Measurements from ENCODE around the gene KIFC1. TPM values are rescaled to one million over a fixed set of nuclear protein-coding genes. Genes with fewer than 3 reads are reported as not detected.

KIFC1 gene
- total and polyA plus RNA-seq, 2 donors (not counting 1 experiment from before 2014, with no cell fraction given), result 0.79 to 1.0 TPM

- ChIA-PET POLR2A (interaction anchor here (1.0 kb wide), 1 partner anchor 8 kb away, joined by 3 read pairs; no protein-coding TSS in a partner anchor), CTCF (interaction anchor here (1.1 to 1.4 kb wide), 2 partner anchors 13 to 21 kb away, joined by 3 read pairs; partner anchors contain the start of gene ZBTB9)
- intact Hi-C loops (cut with micrococcal nuclease), result no loop called here
- ATAC-seq (ENCODE audit: low read depth), result no peak
- no peaks in the 10 kb centered on the region for H3K9me3 ChIP-seq (ENCODE audit: control extremely low read depth in 1 of 3, control insufficient read depth in 2 of 3, insufficient read depth in 1 of 3, low read length in 2 of 3)
- H3K27me3 ChIP-seq (replicated peaks in 1 of 4; ENCODE audit: control extremely low read depth in 1 of 4, control insufficient read depth in 3 of 4, insufficient read depth in 4 of 4, low read length in 3 of 4), result no peaks in the 10 kb centered on the region
- H3K4me1 ChIP-seq (ENCODE audit: control insufficient read depth in 2 of 2, insufficient read depth in 2 of 2, low read length in 2 of 2), result peaks cover 57 to 60% of the 10 kb centered on the region in 2 donors
- peak overlapping the region in 1 of 2 donors; percentile 34 for H3K27ac ChIP-seq (ENCODE audit: low read length in 2 of 2)
- Mint-ChIP-seq H3K27me3 (no peaks in the 10 kb centered on the region), H3K4me1 (peaks cover 60% of the 10 kb centered on the region), H3K9me3 (ENCODE audit: insufficient read depth) (no peaks in the 10 kb centered on the region), H3K27ac (peak overlapping the region; percentile 90), H3K4me3 (peak overlapping the region; percentile 96)
- H3K4me2 ChIP-seq (replicated peaks; ENCODE audit: low read depth, low read length, poor library complexity, severe bottlenecking), result peak overlapping the region; percentile 98
- TF ChIP-seq CTCF (IDR thresholded peaks at IDR 0.05), result no peak
- TF ChIP-seq EZH2 (IDR thresholded peaks at IDR 0.05; ENCODE audit: borderline replicate concordance, insufficient read depth, low read depth, low read length, poor library complexity, severe bottlenecking), result no peak
- DNase-seq, result peak; percentile 56
- peaks cover 13% of the 10 kb centered on the region for H3K79me2 ChIP-seq (ENCODE audit: control insufficient read depth, insufficient read depth, low read length)
- WGBS (ENCODE audit: insufficient coverage), result no CpG with 5 or more reads among the region's 1 CpG
- peak overlapping the region in 4 of 5 experiments; percentile 50 to 72 (median 54) for H3K4me3 ChIP-seq (ENCODE audit: control extremely low read depth in 1 of 5, extremely low read depth in 1 of 5, insufficient read depth in 1 of 5, low read depth in 2 of 5, low read length in 4 of 5)
- H4K20me1 ChIP-seq (ENCODE audit: control insufficient read depth, insufficient read depth, low read length, poor library complexity, severe bottlenecking), result no peaks in the 10 kb centered on the region
- peak overlapping the region; percentile 69 for H3K9ac ChIP-seq (ENCODE audit: low read length)
- H3K36me3 ChIP-seq (replicated peaks in 1 of 2; ENCODE audit: control extremely low read depth in 1 of 2, control insufficient read depth in 1 of 2, extremely low read depth in 1 of 2, insufficient read depth in 2 of 2, low read length in 1 of 2), result peaks cover 6 to 27% of the 10 kb centered on the region in 2 experiments
- no peak overlapping the region for H2AFZ ChIP-seq (ENCODE audit: insufficient read depth, low read depth, low read length, poor library complexity, severe bottlenecking)
These were observed 41.4 kb downstream of the KIFC1 start for GRCh38 chr6:33433001-33433543.

- H3K9me3 Mint-ChIP-seq (ENCODE audit: insufficient read depth), result no peaks in the 10 kb centered on the region
- Histone ChIP-seq H4K20me1 (ENCODE audit: control insufficient read depth, insufficient read depth, low read length, poor library complexity, severe bottlenecking) (no peaks in the 10 kb centered on the region), H3K79me2 (ENCODE audit: control insufficient read depth, insufficient read depth, low read length) (peaks cover 13% of the 10 kb centered on the region), H3K27ac (ENCODE audit: low read length in 2 of 2) (peak overlapping the region; percentile 6 to 27), H3K4me2 (replicated peaks; ENCODE audit: low read depth, low read length, poor library complexity, severe bottlenecking) (peak overlapping the region; percentile 98), H3K9me3 (ENCODE audit: control extremely low read depth in 1 of 3, control insufficient read depth in 2 of 3, insufficient read depth in 1 of 3, low read length in 2 of 3) (no peaks in the 10 kb centered on the region), H3K4me3 (ENCODE audit: control extremely low read depth in 1 of 5, extremely low read depth in 1 of 5, insufficient read depth in 1 of 5, low read depth in 2 of 5, low read length in 4 of 5) (no peak overlapping the region), H3K27me3 (replicated peaks in 1 of 4; ENCODE audit: control extremely low read depth in 1 of 4, control insufficient read depth in 3 of 4, insufficient read depth in 4 of 4, low read length in 3 of 4) (no peaks in the 10 kb centered on the region), H3K36me3 (replicated peaks in 1 of 2; ENCODE audit: control extremely low read depth in 1 of 2, control insufficient read depth in 1 of 2, extremely low read depth in 1 of 2, insufficient read depth in 2 of 2, low read length in 1 of 2) (peaks cover 6 to 33% of the 10 kb centered on the region in 2 experiments), H2AFZ (ENCODE audit: insufficient read depth, low read depth, low read length, poor library complexity, severe bottlenecking) (peak overlapping the region; percentile 9), H3K4me1 (ENCODE audit: control insufficient read depth in 2 of 2, insufficient read depth in 2 of 2, low read length in 2 of 2) (peaks cover 51 to 54% of the 10 kb centered on the region in 2 donors), H3K9ac (ENCODE audit: low read length) (no peak overlapping the region)
- POLR2A ChIA-PET, result interaction anchor here (1.0 kb wide), 1 partner anchor 8 kb away, joined by 3 read pairs; no protein-coding TSS in a partner anchor
- H3K4me3 Mint-ChIP-seq, result peak overlapping the region; percentile 96
- intact Hi-C loops (cut with micrococcal nuclease), result no loop called here
- TF ChIP-seq CTCF (IDR thresholded peaks at IDR 0.05) (no peak), EZH2 (IDR thresholded peaks at IDR 0.05; ENCODE audit: borderline replicate concordance, insufficient read depth, low read depth, low read length, poor library complexity, severe bottlenecking) (no peak)
- WGBS (ENCODE audit: insufficient coverage), result 44% methylated on average over 14 of the region's 17 CpGs
- no peak for ATAC-seq (ENCODE audit: low read depth)
- CTCF ChIA-PET, result interaction anchor here (1.1 kb wide), 1 partner anchor 13 kb away, joined by 3 read pairs; no protein-coding TSS in a partner anchor
- DNase-seq, result no peak
- no peaks in the 10 kb centered on the region for H3K27me3 Mint-ChIP-seq
- peaks cover 54% of the 10 kb centered on the region for H3K4me1 Mint-ChIP-seq
- peak overlapping the region; percentile 62 for H3K27ac Mint-ChIP-seq
These were observed 42.0 kb downstream of the KIFC1 start for GRCh38 chr6:33433544-33434191.

All from B cell (primary cell).